UCSD-AML1 (cell line): ENCODE data around the gene PKD2L2.
"Not testable (repeated sequence)": the region's sequence is repeated elsewhere in the genome, so short reads cannot be mapped to it uniquely, and the experiment has no call there.

Experiments used
- DNase-seq: peaks from one replicate; lab custom pipeline; 2025; ENCODE audit not compliant: unreplicated experiment; lab: John Stamatoyannopoulos, UW

The PKD2L2 gene

GRCh38 chr5:137887831-137888230 is 1.4 kb upstream of the PKD2L2 start:
- no peak for DNase-seq

GRCh38 chr5:137888466-137888862 is 793 bp upstream of the PKD2L2 start:
- no peak for DNase-seq

- no peak for DNase-seq
Observed at GRCh38 chr5:137890845-137891244, 1.6 kb downstream of the PKD2L2 start.

- no peak for DNase-seq
Observed at GRCh38 chr5:137891849-137892248, 2.6 kb downstream of the PKD2L2 start.

- no peak for DNase-seq
Observed at GRCh38 chr5:137894586-137894985, 5.3 kb downstream of the PKD2L2 start.

GRCh38 chr5:137896560-137896959 is 7.3 kb downstream of the PKD2L2 start:
- no peak for DNase-seq

- DNase-seq = no peak
Observed at GRCh38 chr5:137899493-137899892, 10.2 kb downstream of the PKD2L2 start.

- DNase-seq = no peak
Observed at GRCh38 chr5:137901011-137901817, 12.0 kb downstream of the PKD2L2 start.

- DNase-seq = no peak
Observed at GRCh38 chr5:137902408-137903133, 13.3 kb downstream of the PKD2L2 start.

GRCh38 chr5:137914758-137915157 is 25.5 kb downstream of the PKD2L2 start:
- no peak for DNase-seq

- no peak for DNase-seq
Observed at GRCh38 chr5:137916923-137917322, 27.7 kb downstream of the PKD2L2 start.

- DNase-seq = no peak
Observed at GRCh38 chr5:137921931-137922330, 32.7 kb downstream of the PKD2L2 start.

GRCh38 chr5:137923856-137924255 is 34.6 kb downstream of the PKD2L2 start:
- DNase-seq = no peak

- DNase-seq = no peak
Observed at GRCh38 chr5:137932800-137933199, 43.5 kb downstream of the PKD2L2 start.

GRCh38 chr5:137933491-137933911 is 44.2 kb downstream of the PKD2L2 start:
- DNase-seq = no peak

GRCh38 chr5:137935190-137935589 is 45.9 kb downstream of the PKD2L2 start:
- no peak for DNase-seq

GRCh38 chr5:137935694-137936093 is 46.4 kb downstream of the PKD2L2 start:
- DNase-seq = no peak

GRCh38 chr5:137937994-137938750 is 48.9 kb downstream of the PKD2L2 start:
- no peak for DNase-seq

GRCh38 chr5:137938751-137939143 is 49.5 kb downstream of the PKD2L2 start:
- DNase-seq = no peak

- no peak for DNase-seq
Observed at GRCh38 chr5:137939331-137939730, 50.1 kb downstream of the PKD2L2 start.

GRCh38 chr5:137944280-137944679 is 55.0 kb downstream of the PKD2L2 start:
- not testable (repeated sequence) for DNase-seq

GRCh38 chr5:137945825-137946224 is 56.6 kb downstream of the PKD2L2 start:
- no peak for DNase-seq
